Stomach smooth muscle (tissue), 2 donors: Measurements from ENCODE around the gene CNFN.
"Not testable (repeated sequence)": the region's sequence is repeated elsewhere in the genome, so short reads cannot be mapped to it uniquely, and the experiment has no call there.

Source experiments
- H3K27ac ChIP-seq: one replicate; pipeline ENCODE4 v1.7.0; 2013; ENCODE audit warnings: mild to moderate bottlenecking, low read length, inconsistent platforms
- H3K27me3 ChIP-seq, 2 donors: one replicate each; pipeline ENCODE4 v1.7.0; 2013; ENCODE audit warnings: low read length in 2 of 2; ENCODE audit not compliant: insufficient read depth in 2 of 2, control insufficient read depth in 1 of 2
- H3K36me3 ChIP-seq, 2 donors: one replicate each; pipeline ENCODE4 v1.7.0; 2013; ENCODE audit warnings: low read length in 2 of 2; ENCODE audit not compliant: control insufficient read depth in 2 of 2, insufficient read depth in 2 of 2
- H3K4me1 ChIP-seq: one replicate; pipeline ENCODE4 v1.7.0; 2013; ENCODE audit warnings: low read length; ENCODE audit not compliant: control insufficient read depth, insufficient read depth
- H3K4me3 ChIP-seq, 2 donors: one replicate each; pipeline ENCODE4 v1.7.0; 2013; ENCODE audit warnings: low read length in 2 of 2
- H3K9ac ChIP-seq, 2 donors: one replicate each; pipeline ENCODE4 v1.7.0; 2013; ENCODE audit warnings: low read length in 2 of 2, mild to moderate bottlenecking in 1 of 2
- H3K9me3 ChIP-seq, 2 donors: one replicate each; pipeline ENCODE4 v1.7.0; 2013; ENCODE audit warnings: low read length in 2 of 2; ENCODE audit not compliant: control insufficient read depth in 2 of 2
- donor health status: healthy.
- donor health status: Pancreatic carcinoma.

Gene CNFN

DNA sequence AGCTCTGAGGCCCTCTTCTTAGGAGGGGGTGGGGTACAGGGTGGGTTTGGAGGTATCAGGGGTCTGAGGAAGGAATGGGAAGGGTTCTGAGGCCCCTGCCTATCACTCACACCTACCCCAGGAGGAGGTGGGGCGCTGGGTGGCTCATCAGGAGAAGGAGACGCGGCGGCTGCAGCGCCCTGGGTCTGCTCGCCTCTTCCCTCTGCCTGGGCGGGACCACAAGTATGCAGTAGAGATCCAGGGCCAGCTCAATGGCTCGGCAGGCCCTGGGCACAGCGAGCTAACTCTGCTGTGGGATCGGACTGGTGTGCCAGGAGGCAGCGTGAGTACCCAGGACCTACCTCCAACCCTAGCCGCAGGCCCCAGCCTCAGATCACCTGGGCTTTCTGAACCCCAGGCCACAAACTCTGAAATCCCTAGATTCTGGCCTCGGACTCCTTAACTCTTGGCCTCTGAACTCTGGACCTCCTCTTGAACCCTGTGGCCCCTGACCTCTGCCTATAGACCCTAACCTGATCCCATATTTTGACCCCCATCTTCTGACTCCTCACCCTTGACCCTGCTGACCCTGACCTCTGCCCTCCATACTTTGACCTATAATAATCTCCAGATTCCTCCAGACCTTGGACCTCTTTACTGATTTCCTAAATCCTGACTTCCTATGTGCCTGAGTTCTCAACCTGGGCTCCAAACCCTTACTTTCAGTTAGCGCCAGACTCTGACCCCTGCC, 40.6 kb downstream of the CNFN start:
- Histone ChIP-seq H3K27ac (no peak overlapping the region), H3K4me3 (no peak overlapping the region), H3K36me3 (peaks cover 11 to 24% of the 10 kb centered on the region in 2 donors), H3K27me3 (no peaks in the 10 kb centered on the region), H3K4me1 (no peaks in the 10 kb centered on the region), H3K9me3 (no peaks in the 10 kb centered on the region), H3K9ac (no peak overlapping the region)

DNA sequence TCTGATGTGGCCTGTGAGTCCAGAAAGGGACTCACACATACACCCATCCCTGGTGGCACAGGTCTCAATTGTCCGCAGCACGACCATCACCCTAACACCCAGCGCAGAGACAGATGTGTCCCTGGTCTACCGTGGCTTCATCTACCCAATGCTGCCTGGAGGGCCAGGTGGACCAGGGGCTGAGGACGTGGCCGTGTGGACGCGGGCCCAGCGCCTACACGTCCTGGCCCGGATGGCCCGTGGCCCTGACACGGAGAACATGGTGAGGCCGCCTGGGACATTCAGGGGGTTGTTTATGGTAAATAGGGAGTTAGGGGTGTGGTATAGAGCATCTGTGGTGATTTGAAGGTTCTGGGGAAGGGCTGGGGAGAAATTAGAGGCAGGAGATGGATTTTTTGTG, 41.9 kb downstream of the CNFN start:
- H3K9ac ChIP-seq, result no peak overlapping the region
- H3K4me3 ChIP-seq, result no peak overlapping the region
- H3K9me3 ChIP-seq, result no peaks in the 10 kb centered on the region
- no peaks in the 10 kb centered on the region for H3K4me1 ChIP-seq
- H3K27ac ChIP-seq, result no peak overlapping the region
- no peaks in the 10 kb centered on the region for H3K27me3 ChIP-seq
- H3K36me3 ChIP-seq, result peaks cover 10 to 20% of the 10 kb centered on the region in 2 donors

DNA sequence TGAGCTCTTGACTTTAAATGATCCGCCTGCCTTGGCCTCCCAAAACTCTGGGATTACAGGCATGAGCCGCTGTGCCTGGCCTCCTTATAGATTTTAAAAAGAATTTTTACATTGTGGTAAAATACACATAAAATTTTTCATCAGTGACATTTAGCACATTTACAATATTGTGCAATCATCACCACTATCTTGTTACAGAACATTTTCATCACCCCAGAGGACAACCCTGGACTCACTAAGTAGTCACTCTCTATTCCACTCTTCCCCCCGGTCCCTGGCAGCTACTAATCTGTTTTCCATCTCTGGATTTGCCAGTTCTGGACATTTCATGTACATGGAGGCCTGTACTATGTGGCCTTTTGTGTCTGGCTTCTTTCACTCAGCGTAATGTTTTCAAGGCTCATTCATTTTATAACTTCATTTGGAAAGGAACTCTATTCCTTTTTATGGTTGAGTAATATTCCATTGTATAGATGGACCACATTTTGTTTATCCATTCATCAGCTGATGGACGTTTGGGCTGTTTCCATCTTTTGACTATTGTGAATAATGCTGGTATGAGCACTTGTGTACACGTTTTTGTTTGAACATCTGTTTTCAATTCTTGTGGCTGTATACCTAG, 44.8 kb downstream of the CNFN start:
- Histone ChIP-seq H3K9ac (no peak overlapping the region), H3K36me3 (peaks cover 10 to 17% of the 10 kb centered on the region in 2 donors), H3K27ac (no peak overlapping the region)

DNA sequence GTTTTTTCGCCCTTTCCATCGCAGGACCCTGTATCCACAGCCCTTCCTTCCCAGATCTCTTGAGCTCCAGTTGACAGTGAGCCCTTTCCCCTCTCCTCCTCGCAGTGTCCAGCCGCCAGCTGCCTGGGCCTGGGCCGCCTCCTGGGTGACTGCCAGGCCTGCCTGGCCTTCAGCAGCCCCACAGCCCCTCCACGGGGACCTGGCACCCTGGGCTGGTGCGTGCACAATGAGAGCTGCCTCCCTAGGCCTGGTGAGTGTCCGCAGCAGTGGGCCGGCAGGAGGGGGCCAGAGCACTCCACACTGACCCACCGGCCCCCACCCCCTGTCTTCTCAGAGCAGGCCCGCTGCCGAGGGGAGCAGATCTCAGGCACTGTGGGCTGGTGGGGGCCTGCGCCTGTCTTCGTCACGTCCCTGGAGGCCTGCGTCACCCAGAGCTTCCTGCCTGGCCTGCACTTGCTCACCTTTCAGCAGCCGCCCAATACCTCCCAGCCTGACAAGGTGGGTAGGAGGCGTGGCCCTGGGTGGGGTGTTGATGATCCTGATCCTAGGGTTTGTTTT, 45.7 kb downstream of the CNFN start:
- Histone ChIP-seq H3K9me3 (no peaks in the 10 kb centered on the region), H3K36me3 (peaks cover 10 to 16% of the 10 kb centered on the region in 2 donors), H3K27me3 (no peaks in the 10 kb centered on the region), H3K9ac (no peak overlapping the region), H3K4me3 (no peak overlapping the region), H3K4me1 (no peaks in the 10 kb centered on the region), H3K27ac (no peak overlapping the region)

More for the DNA sequence above, 44.8 kb downstream of the CNFN start:
- no peaks in the 10 kb centered on the region for H3K9me3 ChIP-seq
- no peak overlapping the region for H3K4me3 ChIP-seq
- no peaks in the 10 kb centered on the region for H3K4me1 ChIP-seq
- no peaks in the 10 kb centered on the region for H3K27me3 ChIP-seq

DNA sequence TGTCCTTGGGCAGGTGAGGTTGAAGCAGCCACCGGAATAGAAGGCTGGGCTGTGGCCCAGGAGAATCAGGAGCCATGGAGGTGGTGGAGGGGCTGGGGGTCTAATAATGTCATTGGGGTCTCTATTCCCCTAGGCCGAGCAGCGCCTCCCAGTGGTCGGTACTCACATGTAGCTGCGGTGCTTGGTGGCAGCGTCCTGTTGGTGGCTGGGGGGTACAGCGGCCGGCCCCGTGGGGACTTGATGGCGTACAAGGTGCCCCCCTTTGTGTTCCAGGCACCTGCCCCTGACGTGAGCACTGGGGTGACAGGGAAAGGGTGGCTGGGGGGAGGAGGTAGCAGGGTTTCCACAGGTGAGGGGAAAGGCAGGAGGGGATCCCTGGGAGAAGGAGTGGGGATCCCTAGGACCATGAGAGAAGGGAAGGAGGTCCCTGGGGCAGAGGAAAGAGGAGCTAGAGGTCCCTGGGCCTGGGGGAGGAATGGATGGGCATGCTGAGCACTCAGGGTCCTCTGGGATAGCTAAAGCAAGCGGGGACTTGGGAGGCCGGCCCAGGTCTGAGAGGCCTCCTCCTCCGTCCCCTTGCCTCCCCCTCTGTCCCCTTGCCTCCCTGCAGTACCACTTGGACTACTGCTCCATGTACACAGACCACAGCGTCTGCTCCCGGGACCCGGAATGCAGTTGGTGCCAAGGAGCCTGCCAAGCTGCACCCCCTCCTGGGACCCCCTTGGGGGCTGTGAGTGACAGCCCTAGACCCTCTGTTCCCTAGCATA, 46.6 kb downstream of the CNFN start:
- Histone ChIP-seq H3K9ac (no peak overlapping the region), H3K27ac (no peak overlapping the region), H3K4me1 (no peaks in the 10 kb centered on the region), H3K4me3 (no peak overlapping the region), H3K27me3 (no peaks in the 10 kb centered on the region), H3K36me3 (peaks cover 10 to 13% of the 10 kb centered on the region in 2 donors), H3K9me3 (no peaks in the 10 kb centered on the region)

DNA sequence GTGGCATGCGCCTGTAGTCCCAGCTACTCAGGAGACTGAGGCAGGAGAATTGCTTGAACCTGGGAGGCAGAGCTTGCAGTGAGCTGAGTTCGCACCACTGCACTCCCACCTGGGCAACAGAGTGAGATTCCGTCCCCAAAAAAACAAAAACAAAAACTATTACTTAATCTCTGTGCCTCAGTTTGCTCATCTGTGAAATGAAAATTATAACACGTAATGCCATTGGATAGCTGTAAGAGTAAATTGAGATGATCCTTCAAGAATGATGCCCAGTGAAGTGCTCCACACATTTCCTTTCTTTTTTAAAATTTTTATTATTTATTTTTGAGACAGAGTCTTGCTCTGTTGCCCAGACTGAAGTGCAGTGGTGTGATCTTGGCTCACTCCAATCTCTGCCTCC, 50.2 kb downstream of the CNFN start:
- peaks cover 6 to 15% of the 10 kb centered on the region in 2 donors for H3K36me3 ChIP-seq
- not testable (repeated sequence) for H3K4me3 ChIP-seq, H3K9ac ChIP-seq, H3K27me3 ChIP-seq, H3K9me3 ChIP-seq, H3K27ac ChIP-seq, H3K4me1 ChIP-seq

DNA sequence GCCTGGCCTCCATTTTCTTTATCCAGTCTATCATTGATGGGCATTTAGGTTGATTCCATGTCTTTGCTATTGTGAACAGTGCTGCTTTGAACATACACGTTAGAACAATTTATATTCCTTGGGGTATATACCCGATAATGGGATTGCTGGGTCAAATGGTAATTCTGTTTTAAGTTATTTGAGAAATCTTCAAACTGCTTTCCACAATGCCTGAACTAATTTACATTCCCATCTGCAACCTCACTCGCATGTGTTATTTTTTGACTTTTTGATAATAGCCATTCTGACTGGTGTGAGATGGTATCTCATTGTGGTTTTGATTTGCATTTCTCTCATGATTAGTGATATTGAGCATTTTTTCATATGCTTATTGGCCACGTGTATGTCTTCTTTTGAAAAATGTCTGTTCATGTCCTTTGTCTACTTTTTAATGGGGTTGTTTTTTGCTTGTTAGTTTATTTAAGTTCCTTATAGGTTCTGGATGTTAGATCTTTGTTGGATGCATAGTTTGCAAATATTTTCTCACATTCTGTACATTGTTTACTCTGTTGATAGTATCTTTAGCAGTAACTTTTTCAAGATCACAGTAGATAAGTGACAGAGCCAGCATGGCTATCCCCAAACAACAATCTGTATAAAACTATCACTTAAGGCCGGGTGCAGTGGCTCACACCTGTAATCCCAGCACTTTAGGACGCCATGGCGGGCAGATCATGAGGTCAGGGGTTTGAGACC, 50.8 kb downstream of the CNFN start:
- not testable (repeated sequence) for H3K4me3 ChIP-seq, H3K4me1 ChIP-seq, H3K27me3 ChIP-seq, H3K27ac ChIP-seq, H3K9me3 ChIP-seq, H3K9ac ChIP-seq
- peaks cover 6 to 15% of the 10 kb centered on the region in 2 donors for H3K36me3 ChIP-seq
